OCI-LY3 (cell line): ENCODE results near the gene HIVEP3.

Source experiments
- H2AFZ ChIP-seq: fragments of 200-600, 300-600 bp; shearing (Covaris generic); 2 replicates; pipeline ENCODE4 v1.6.0; 2014; ENCODE audit warnings: antibody characterized with exemption, low read depth, low read length
- H3K27ac ChIP-seq: fragments of 200-600, 300-600 bp; sonication (generic); 2 replicates; pipeline ENCODE4 v1.5.1; 2014; ENCODE audit warnings: mild to moderate bottlenecking, low read length, moderate library complexity, mixed read lengths
- H3K27me3 ChIP-seq: fragments of 200-600, 300-600 bp; sonication (generic); 2 replicates; pipeline ENCODE4 v1.6.1; 2014; ENCODE audit warnings: low read depth, low read length, mixed read lengths
- H3K36me3 ChIP-seq: fragments of 200-600, 300-600 bp; sonication (generic); replicated peaks from 2 replicates; pipeline ENCODE3; 2014; ENCODE audit warnings: low read depth, low read length, mixed read lengths
- H3K4me1 ChIP-seq: fragments of 300-600, 200-600 bp; sonication (generic); 2 replicates; pipeline ENCODE4 v1.6.1; 2014; ENCODE audit warnings: low read length, mixed read lengths
- H3K4me2 ChIP-seq: fragments of 200-600, 300-600 bp; sonication (generic); 2 replicates; pipeline ENCODE4 v1.6.1; 2014; ENCODE audit warnings: low read length, mixed read lengths
- H3K4me3 ChIP-seq: fragments of 300-600, 200-600 bp; sonication (generic); 2 replicates; pipeline ENCODE4 v1.5.1; 2014; ENCODE audit warnings: antibody characterized with exemption, mild to moderate bottlenecking, low read length, moderate library complexity
- H3K79me2 ChIP-seq: fragments of 300-600, 200-600 bp; shearing (Covaris generic); 2 replicates; pipeline ENCODE4 v1.6.1; 2014; ENCODE audit warnings: mild to moderate bottlenecking, low read length, mixed read lengths
- H3K9ac ChIP-seq: fragments of 300-600, 200-600 bp; shearing (Covaris generic); 2 replicates; pipeline ENCODE4 v1.6.0; 2014; ENCODE audit warnings: mild to moderate bottlenecking, low read length, moderate library complexity
- H3K9me3 ChIP-seq: fragments of 200-600, 300-600 bp; shearing (Covaris generic); 2 replicates; pipeline ENCODE4 v1.6.1; 2014; ENCODE audit warnings: low read length, mixed read lengths; ENCODE audit not compliant: insufficient read depth
- H4K20me1 ChIP-seq: fragments of 200-600, 300-600 bp; sonication (generic); 2 replicates; pipeline ENCODE4 v1.6.1; 2016; ENCODE audit warnings: low read length, mixed read lengths; ENCODE audit not compliant: insufficient read depth
- CTCF ChIP-seq: fragments of 200-600, 300-600 bp; sonication (generic); IDR thresholded peaks from 2 replicates; pipeline ENCODE4 v1.5.1; 2014; ENCODE audit warnings: antibody characterized with exemption, low read length, low read depth
- EZH2phosphoT487 ChIP-seq: fragments of 200-600 bp; shearing (Covaris generic); IDR thresholded peaks from 2 replicates; pipeline ENCODE4 v1.6.1; 2018; ENCODE audit warnings: antibody characterized with exemption, mixed run types, low read depth

Gene HIVEP3

GRCh38 chr1:41539999-41540398 is 378.7 kb downstream of the HIVEP3 start:
- Histone ChIP-seq H3K4me1 (no peaks in the 10 kb centered on the region), H3K27me3 (no peaks in the 10 kb centered on the region), H3K27ac (no peak overlapping the region)

GRCh38 chr1:41539418-41539805 is 379.3 kb downstream of the HIVEP3 start:
- Histone ChIP-seq H3K9ac (no peak overlapping the region), H3K4me2 (no peak overlapping the region), H3K27me3 (no peaks in the 10 kb centered on the region), H2AFZ (no peak overlapping the region), H3K36me3 (peaks cover 41% of the 10 kb centered on the region), H3K27ac (no peak overlapping the region), H3K4me1 (no peaks in the 10 kb centered on the region), H3K9me3 (no peaks in the 10 kb centered on the region), H4K20me1 (peaks cover 58% of the 10 kb centered on the region), H3K79me2 (peaks cover 33% of the 10 kb centered on the region), H3K4me3 (no peak overlapping the region)
- TF ChIP-seq EZH2phosphoT487 (no peak), CTCF (no peak)

More at GRCh38 chr1:41539999-41540398, 378.7 kb downstream of the HIVEP3 start:
- H3K9me3 ChIP-seq, result no peaks in the 10 kb centered on the region
- H3K4me3 ChIP-seq, result no peak overlapping the region
- no peak overlapping the region for H3K9ac ChIP-seq
- H3K4me2 ChIP-seq, result no peak overlapping the region
- H2AFZ ChIP-seq, result no peak overlapping the region
- no peak for TF ChIP-seq EZH2phosphoT487
- no peak for TF ChIP-seq CTCF
- H3K79me2 ChIP-seq, result peaks cover 33% of the 10 kb centered on the region
- H3K36me3 ChIP-seq, result peaks cover 41% of the 10 kb centered on the region
- H4K20me1 ChIP-seq, result peaks cover 55% of the 10 kb centered on the region

GRCh38 chr1:41538741-41539417 is 379.8 kb downstream of the HIVEP3 start:
- H3K4me1 ChIP-seq, result no peaks in the 10 kb centered on the region
- H3K9ac ChIP-seq, result no peak overlapping the region
- H3K9me3 ChIP-seq, result no peaks in the 10 kb centered on the region
- peaks cover 46% of the 10 kb centered on the region for H3K36me3 ChIP-seq
- H3K79me2 ChIP-seq, result peaks cover 38% of the 10 kb centered on the region
- peaks cover 55% of the 10 kb centered on the region for H4K20me1 ChIP-seq
- no peak overlapping the region for H3K4me3 ChIP-seq
- no peak overlapping the region for H3K27ac ChIP-seq
- no peak for TF ChIP-seq EZH2phosphoT487
- no peak for TF ChIP-seq CTCF
- no peaks in the 10 kb centered on the region for H3K27me3 ChIP-seq
- no peak overlapping the region for H3K4me2 ChIP-seq
- H2AFZ ChIP-seq, result no peak overlapping the region

- no peak for TF ChIP-seq EZH2phosphoT487
- no peak for TF ChIP-seq CTCF
- Histone ChIP-seq H3K9ac (no peak overlapping the region), H3K27ac (no peak overlapping the region)
These were observed 380.9 kb downstream of the HIVEP3 start for GRCh38 chr1:41537788-41538351.

More at GRCh38 chr1:41537788-41538351, 380.9 kb downstream of the HIVEP3 start:
- H3K36me3 ChIP-seq, result peaks cover 47% of the 10 kb centered on the region
- H4K20me1 ChIP-seq, result peaks cover 57% of the 10 kb centered on the region
- H3K4me2 ChIP-seq, result no peak overlapping the region
- H2AFZ ChIP-seq, result no peak overlapping the region
- H3K79me2 ChIP-seq, result peaks cover 41% of the 10 kb centered on the region
- no peak overlapping the region for H3K4me3 ChIP-seq
- H3K27me3 ChIP-seq, result no peaks in the 10 kb centered on the region
- H3K4me1 ChIP-seq, result no peaks in the 10 kb centered on the region
- no peaks in the 10 kb centered on the region for H3K9me3 ChIP-seq
